ENCODE data around the gene FOXM1. TPM values are rescaled to one million over a fixed set of nuclear protein-coding genes. Genes with fewer than 3 reads are reported as not detected.

Gene FOXM1
- total RNA-seq, 4 donors from 2014 or later = 1.6 to 5.2 (median 2.2) TPM; not detected in 1

DNA sequence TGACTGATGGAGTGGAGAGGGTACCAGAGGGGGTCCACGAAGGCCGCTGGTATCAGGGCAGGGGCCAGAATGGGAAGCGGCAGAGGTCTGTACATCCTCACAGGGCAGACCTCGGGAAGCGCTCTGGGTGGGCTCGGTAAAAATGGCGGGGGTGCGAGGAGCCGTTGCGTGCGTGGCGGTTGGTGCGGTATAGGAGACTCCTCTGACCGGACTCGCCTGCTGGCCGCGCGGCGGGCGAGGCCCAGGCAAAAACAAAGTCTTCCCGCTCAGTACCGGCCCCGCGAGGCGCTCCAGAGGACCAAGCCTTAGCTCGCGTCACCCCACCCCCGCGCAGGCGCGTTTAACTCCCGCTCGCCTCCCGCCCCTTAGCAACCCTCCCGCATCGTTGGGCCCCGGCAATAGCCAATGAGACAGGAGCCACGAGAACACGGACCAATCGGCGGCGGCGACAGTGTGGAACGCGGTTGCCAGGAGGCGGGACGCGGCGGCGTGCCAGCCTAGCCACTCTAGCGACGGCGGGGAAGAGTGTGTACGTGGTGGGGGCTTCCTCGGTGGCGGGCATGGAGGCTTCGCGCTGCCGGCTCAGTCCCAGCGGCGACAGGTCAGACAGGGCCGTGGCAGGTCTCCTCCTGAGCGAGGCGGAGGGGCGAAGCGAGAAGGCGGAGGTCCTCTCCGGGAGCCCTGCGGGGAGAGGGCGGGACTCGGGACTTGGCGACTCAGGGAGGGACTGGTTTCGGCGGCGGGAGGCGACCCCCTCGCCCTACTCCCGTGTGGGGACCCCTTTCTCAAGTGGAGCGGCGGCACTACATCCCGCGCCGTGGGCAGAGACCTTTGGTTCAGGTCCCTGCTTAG lies 13.6 kb upstream of the FOXM1 start, which contains the start of gene TULP3:
Gene TULP3 (plus strand): TSS at position 504 of the 852 bp plus-strand sequence. CDS start 57 bp downstream, at position 561.
- H3K27me3 ChIP-seq = no peaks in the 10 kb centered on the region
- in situ Hi-C loops (cut with MboI; ENCODE audit: low pct_ligation_motif_present in 1 of 4, low pct_unique_long_range_greater_than_20kb in 1 of 4, low sequenced_read_pairs in 3 of 4) (no loop called here), intact Hi-C loops (cut with DNase I; ENCODE audit: low total_unique reads) (no loop called here)
- H3K27ac ChIP-seq = peak within 1 kb of the TSS; percentile 89 to 96 (median 96)
- WGBS, 2 donors (ENCODE audit: low coverage in 1 of 2) = 0% methylated on average over 50 of the region's 83 CpGs; no CpG with 5 or more reads in 1 of the 2 donors
- peak within 1 kb of the TSS; percentile 58 to 97 (median 74) for H3K4me3 ChIP-seq
- no peaks in the 10 kb centered on the region for H3K36me3 ChIP-seq
- no peaks in the 10 kb centered on the region for H3K9me3 ChIP-seq
- H3K4me1 ChIP-seq = peaks cover 4 to 26% (median 17%) of the 10 kb centered on the region in 4 donors
- TF ChIP-seq POLR2AphosphoS5 (IDR thresholded peaks at IDR 0.05) = peak; percentile 91 to 95 (median 94)
- peak; percentile 79 for TF ChIP-seq POLR2A (IDR thresholded peaks at IDR 0.05)
- TF ChIP-seq, protein P1, sequence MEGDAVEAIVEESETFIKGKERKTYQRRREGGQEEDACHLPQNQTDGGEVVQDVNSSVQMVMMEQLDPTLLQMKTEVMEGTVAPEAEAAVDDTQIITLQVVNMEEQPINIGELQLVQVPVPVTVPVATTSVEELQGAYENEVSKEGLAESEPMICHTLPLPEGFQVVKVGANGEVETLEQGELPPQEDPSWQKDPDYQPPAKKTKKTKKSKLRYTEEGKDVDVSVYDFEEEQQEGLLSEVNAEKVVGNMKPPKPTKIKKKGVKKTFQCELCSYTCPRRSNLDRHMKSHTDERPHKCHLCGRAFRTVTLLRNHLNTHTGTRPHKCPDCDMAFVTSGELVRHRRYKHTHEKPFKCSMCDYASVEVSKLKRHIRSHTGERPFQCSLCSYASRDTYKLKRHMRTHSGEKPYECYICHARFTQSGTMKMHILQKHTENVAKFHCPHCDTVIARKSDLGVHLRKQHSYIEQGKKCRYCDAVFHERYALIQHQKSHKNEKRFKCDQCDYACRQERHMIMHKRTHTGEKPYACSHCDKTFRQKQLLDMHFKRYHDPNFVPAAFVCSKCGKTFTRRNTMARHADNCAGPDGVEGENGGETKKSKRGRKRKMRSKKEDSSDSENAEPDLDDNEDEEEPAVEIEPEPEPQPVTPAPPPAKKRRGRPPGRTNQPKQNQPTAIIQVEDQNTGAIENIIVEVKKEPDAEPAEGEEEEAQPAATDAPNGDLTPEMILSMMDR (IDR thresholded peaks at IDR 0.05) = no peak
- DNase-seq = peak; percentile 99

DNA sequence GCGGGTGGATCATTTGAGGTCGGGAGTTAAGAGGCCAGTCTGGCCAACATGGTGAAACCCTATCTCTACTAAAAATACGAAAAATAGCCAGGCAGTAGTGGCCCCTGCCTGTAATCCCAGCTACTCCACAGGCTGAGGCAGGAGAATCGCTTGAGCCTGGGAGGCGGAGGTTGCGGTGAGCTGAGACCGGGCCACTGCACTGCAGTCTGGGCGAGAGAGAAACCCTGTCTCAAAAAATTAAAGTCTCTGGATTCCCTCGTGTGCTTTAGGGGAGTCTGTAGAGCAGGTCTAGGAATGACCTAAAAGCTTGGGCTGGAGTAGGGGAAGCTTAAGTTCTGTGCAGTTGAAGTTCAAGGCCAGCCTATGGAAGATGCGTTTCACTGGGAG lies 13.0 kb upstream of the FOXM1 start:
- 73% methylated on average over 10 of the region's 10 CpGs; no CpG with 5 or more reads in 1 of the 2 donors for WGBS, 2 donors (ENCODE audit: low coverage in 1 of 2)
- TF ChIP-seq POLR2A (IDR thresholded peaks at IDR 0.05) (no peak), EP300 (IDR thresholded peaks at IDR 0.05; ENCODE audit: low read depth) (no peak)
- TF ChIP-seq, protein P1 (IDR thresholded peaks at IDR 0.05) = no peak
- Histone ChIP-seq H3K27me3 (no peaks in the 10 kb centered on the region), H3K36me3 (no peaks in the 10 kb centered on the region), H3K4me3 (peak overlapping the region in 3 of 4 donors; percentile 58 to 97 (median 89)), H3K9me3 (no peaks in the 10 kb centered on the region), H3K4me1 (peaks cover 4 to 23% (median 16%) of the 10 kb centered on the region in 4 donors), H3K27ac (peak overlapping the region; percentile 89 to 96 (median 96))
- no peak for DNase-seq
- in situ Hi-C loops (cut with MboI; ENCODE audit: low pct_ligation_motif_present in 1 of 4, low pct_unique_long_range_greater_than_20kb in 1 of 4, low sequenced_read_pairs in 3 of 4) = no loop called here
- intact Hi-C loops (cut with DNase I; ENCODE audit: low total_unique reads) = no loop called here

DNA sequence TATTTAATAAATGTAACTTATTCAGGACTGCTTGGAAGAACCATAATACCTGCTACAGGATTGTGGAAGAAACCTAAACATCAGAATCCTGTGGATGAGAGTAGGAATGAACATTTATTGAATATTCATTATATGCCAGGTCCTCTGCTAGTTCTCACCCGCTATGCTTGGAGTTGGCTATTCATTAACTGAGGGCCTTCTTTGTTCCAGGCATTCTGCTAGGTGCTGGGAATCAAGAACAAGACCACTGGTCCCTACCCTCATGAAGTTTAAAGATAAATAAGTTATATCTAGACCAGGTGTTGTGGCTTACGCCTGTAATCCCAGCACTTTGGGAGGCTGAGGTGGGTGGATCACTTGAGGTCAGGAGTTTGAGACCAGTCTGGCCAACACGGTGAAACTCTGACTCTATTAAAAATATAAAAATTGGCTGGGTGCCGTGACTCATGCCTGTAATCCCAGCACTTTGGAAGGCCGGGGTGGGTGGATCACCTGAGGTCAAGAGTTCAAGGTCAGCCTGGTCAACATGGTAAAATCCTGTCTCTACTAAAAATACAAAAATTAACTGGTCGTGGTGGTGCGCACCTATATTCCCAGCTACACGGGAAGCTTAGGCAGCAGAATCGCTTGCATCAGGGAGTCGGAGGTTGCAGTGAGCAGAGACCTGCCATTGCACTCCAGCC lies 9.9 kb upstream of the FOXM1 start:
- H3K4me3 ChIP-seq = no peak overlapping the region
- WGBS, 2 donors (ENCODE audit: low coverage in 1 of 2) = 90 to 95% methylated on average over 4 to 10 of the region's 10 CpGs
- H3K36me3 ChIP-seq = no peaks in the 10 kb centered on the region
- H3K4me1 ChIP-seq = peaks cover 4 to 12% (median 9%) of the 10 kb centered on the region in 4 donors
- TF ChIP-seq, protein P1 (IDR thresholded peaks at IDR 0.05) = no peak
- no peak for TF ChIP-seq POLR2AphosphoS5 (IDR thresholded peaks at IDR 0.05)
- no peak for TF ChIP-seq POLR2A (IDR thresholded peaks at IDR 0.05)
- no peak for TF ChIP-seq EP300 (IDR thresholded peaks at IDR 0.05; ENCODE audit: low read depth)
- no peak overlapping the region for H3K27ac ChIP-seq
- no peak for DNase-seq
- H3K27me3 ChIP-seq = no peaks in the 10 kb centered on the region
- no peaks in the 10 kb centered on the region for H3K9me3 ChIP-seq
- intact Hi-C loops (cut with DNase I; ENCODE audit: low total_unique reads) (no loop called here), in situ Hi-C loops (cut with MboI; ENCODE audit: low pct_ligation_motif_present in 1 of 4, low pct_unique_long_range_greater_than_20kb in 1 of 4, low sequenced_read_pairs in 3 of 4) (no loop called here)

DNA sequence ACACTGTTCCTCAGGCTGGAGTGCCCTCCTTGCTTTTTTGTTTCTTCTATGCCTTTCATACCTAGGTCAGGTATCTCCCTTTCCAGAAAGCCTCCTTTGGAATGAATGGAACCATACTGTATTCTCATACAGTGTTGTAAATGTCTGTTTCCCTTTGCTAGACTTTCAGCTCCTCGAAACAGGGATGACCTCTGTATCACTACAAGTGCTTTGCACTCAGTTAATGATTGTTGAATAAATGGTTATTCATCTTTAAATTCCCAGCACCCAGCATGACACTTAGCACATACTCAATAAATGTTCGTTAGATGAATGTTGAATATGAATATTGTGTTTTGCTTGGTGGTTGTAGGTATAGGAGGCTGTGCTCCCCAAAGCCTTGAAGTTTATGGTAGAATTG lies 7.8 kb upstream of the FOXM1 start:
- H3K4me3 ChIP-seq = no peak overlapping the region
- no peaks in the 10 kb centered on the region for H3K27me3 ChIP-seq
- 65 to 69% methylated on average over 2 of the region's 2 CpGs for WGBS, 2 donors (ENCODE audit: low coverage in 1 of 2)
- H3K36me3 ChIP-seq = no peaks in the 10 kb centered on the region
- H3K27ac ChIP-seq = no peak overlapping the region
- no peak for DNase-seq
- intact Hi-C loops (cut with DNase I; ENCODE audit: low total_unique reads) (no loop called here), in situ Hi-C loops (cut with MboI; ENCODE audit: low pct_ligation_motif_present in 1 of 4, low pct_unique_long_range_greater_than_20kb in 1 of 4, low sequenced_read_pairs in 3 of 4) (no loop called here)
- H3K9me3 ChIP-seq = no peaks in the 10 kb centered on the region
- H3K4me1 ChIP-seq = peaks cover 0 to under 1% (median 0%) of the 10 kb centered on the region in 4 donors
- no peak for TF ChIP-seq EP300 (IDR thresholded peaks at IDR 0.05; ENCODE audit: low read depth)
- TF ChIP-seq, protein P1 (IDR thresholded peaks at IDR 0.05) = no peak
- TF ChIP-seq POLR2A (IDR thresholded peaks at IDR 0.05) = no peak

Measured in transverse colon (tissue), 4 donors.